Measurements from ENCODE around the gene TRIP13.

GRCh38 chr5:872301-872700, 20.4 kb upstream of the TRIP13 start:
- TF ChIP-seq EZH2phosphoT487 (IDR thresholded peaks at IDR 0.05; ENCODE audit: insufficient read depth, low read depth) (no peak), EZH2 (IDR thresholded peaks at IDR 0.05; ENCODE audit: insufficient read depth, poor library complexity, severe bottlenecking) (no peak)
